Coronary artery (tissue), 2 donors: ENCODE results near the gene ZMYND8.
"Not testable (repeated sequence)": the region's sequence is repeated elsewhere in the genome, so short reads cannot be mapped to it uniquely, and the experiment has no call there.

Experiments used
- DNase-seq: peaks from one replicate; pipeline ENCODE4 v3.0.0-alpha.2; 2017; ENCODE audit warnings: low spot score
- H3K27ac ChIP-seq, 2 donors: fragments of 200-600 bp; sonication (generic); one replicate each; pipeline ENCODE4 v1.5.1; 2016 to 2019
- H3K4me3 ChIP-seq: fragments of 200-600 bp; sonication (generic); 2 replicates; pipeline ENCODE4 v1.5.1; 2016; ENCODE audit warnings: mild to moderate bottlenecking, moderate library complexity
- CTCF ChIP-seq: fragments of 200-600 bp; sonication (generic); IDR thresholded peaks from one replicate; pipeline ENCODE4 v1.5.1; 2019; ENCODE audit warnings: antibody characterized with exemption

The ZMYND8 gene

GRCh38 chr20:47368301-47368700, 11.8 kb upstream of the ZMYND8 start:
- TF ChIP-seq CTCF, result no peak
- no peak for DNase-seq
- Histone ChIP-seq H3K4me3 (no peak overlapping the region), H3K27ac (no peak overlapping the region)

GRCh38 chr20:47366301-47366700, 9.8 kb upstream of the ZMYND8 start:
- H3K4me3 ChIP-seq, DNase-seq, H3K27ac ChIP-seq: not testable (repeated sequence)

GRCh38 chr20:47365023-47365764, 8.7 kb upstream of the ZMYND8 start:
- no peak for TF ChIP-seq CTCF
- no peak for DNase-seq
- Histone ChIP-seq H3K4me3 (no peak overlapping the region), H3K27ac (no peak overlapping the region)

- DNase-seq, result no peak
- peak overlapping the region; percentile 9 to 59 for H3K27ac ChIP-seq
- no peak for TF ChIP-seq CTCF
- H3K4me3 ChIP-seq, result no peak overlapping the region
These were observed 6.1 kb upstream of the ZMYND8 start for GRCh38 chr20:47362361-47363219.

GRCh38 chr20:47361057-47361915, 4.8 kb upstream of the ZMYND8 start:
- H3K27ac ChIP-seq, result peak overlapping the region; percentile 95 to 97
- peak overlapping the region; percentile 34 for H3K4me3 ChIP-seq
- TF ChIP-seq CTCF, result no peak
- DNase-seq, result no peak

- TF ChIP-seq CTCF, result no peak
- Histone ChIP-seq H3K4me3 (peak overlapping the region; percentile 34), H3K27ac (peak overlapping the region; percentile 95 to 97)
- peak; percentile 93 for DNase-seq
These were observed 4.0 kb upstream of the ZMYND8 start for GRCh38 chr20:47360297-47361056.
